Measurements from ENCODE around the gene ABTB1. TPM values are rescaled to one million over a fixed set of nuclear protein-coding genes. Genes with fewer than 3 reads are reported as not detected.

The ABTB1 gene
- total and polyA plus RNA-seq, 2 experiments from 2014 or later: 3.7 to 5.7 TPM

GRCh38 chr3:127690823-127691452, 18.2 kb downstream of the ABTB1 start:
- Histone ChIP-seq H3K27me3 (ENCODE audit: insufficient read depth) (no peaks in the 10 kb centered on the region), H2AFZ (peak overlapping the region; percentile 23; the same call in 1 of the 2 replicates), H4K20me1 (replicated peaks; ENCODE audit: insufficient read depth) (no peaks in the 10 kb centered on the region), H3K4me1 (ENCODE audit: insufficient read depth) (0 out of 2 replicates have a peak, but pooled peaks cover 5% of the 10 kb centered on the region), H3K36me3 (ENCODE audit: insufficient read depth) (no peaks in the 10 kb centered on the region), H3K4me2 (no peak overlapping the region), H3K4me3 (no peak overlapping the region), H3K9me2 (ENCODE audit: insufficient read depth) (0 out of 2 replicates have a peak, but pooled peaks cover 4% of the 10 kb centered on the region), H3K27ac (ENCODE audit: low read depth) (no peak overlapping the region), H3F3A (replicated peaks; ENCODE audit: low read depth) (no peaks in the 10 kb centered on the region), H3K79me2 (replicated peaks; ENCODE audit: insufficient read depth) (no peaks in the 10 kb centered on the region)
- Mint-ChIP-seq H3K4me3 (no peak overlapping the region), H3K27me3 (ENCODE audit: insufficient read depth, low read depth, poor library complexity) (peaks cover 11% of the 10 kb centered on the region), H3K9me3 (no peaks in the 10 kb centered on the region), H3K4me1 (peaks cover 22% of the 10 kb centered on the region), H3K27ac (no peak overlapping the region), H3K36me3 (ENCODE audit: low read depth) (no peaks in the 10 kb centered on the region)
- ATAC-seq (peak; percentile 95), DNase-seq (ENCODE audit: low spot score) (peak; percentile 79)
- TF ChIP-seq EZH2phosphoT487 (IDR thresholded peaks at IDR 0.05; ENCODE audit: unreplicated experiment) (no peak), CREB1 (CRISPR knock-in tag; IDR thresholded peaks at IDR 0.05; ENCODE audit: low read depth) (no peak), ZNF462 (CRISPR knock-in tag; IDR thresholded peaks at IDR 0.05) (no peak), CTCF (conservative IDR thresholded peaks at IDR 0.05; ENCODE audit: low read depth in 2 of 2) (peak; percentile 50 to 91), REST (IDR thresholded peaks at IDR 0.05; ENCODE audit: unreplicated experiment) (no peak)
